Islet precursor cell (in vitro differentiated cells): ENCODE data around the gene DNTTIP2.
"Not testable (repeated sequence)": the region's sequence is repeated elsewhere in the genome, so short reads cannot be mapped to it uniquely, and the experiment has no call there.

Source experiments
- DNase-seq: peaks from one replicate; pipeline ENCODE4 v3.0.0-alpha.2; 2018

The DNTTIP2 gene

GRCh38 chr1:93874025-93874651, 4.9 kb downstream of the DNTTIP2 start:
- peak; percentile 51 for DNase-seq

DNA sequence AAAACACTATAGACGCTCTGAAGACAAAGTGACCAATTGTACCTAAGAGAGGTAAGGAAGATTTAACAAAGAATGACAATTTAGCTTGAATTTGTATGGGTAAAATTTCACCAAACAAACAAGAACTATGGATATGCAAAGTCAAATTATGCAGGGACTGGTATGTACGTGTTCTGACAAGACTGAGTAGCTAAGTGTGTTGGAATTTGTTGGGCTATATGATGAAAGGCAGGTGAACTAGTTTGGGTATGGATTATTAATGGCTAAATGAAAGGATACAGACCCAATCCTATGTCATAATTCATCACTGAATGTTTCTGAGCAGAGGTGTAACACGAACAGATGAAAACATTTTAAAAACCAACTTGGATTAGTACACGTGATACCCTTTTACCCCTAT, 7.6 kb downstream of the DNTTIP2 start:
- no peak for DNase-seq

- no peak for DNase-seq
Measured at GRCh38 chr1:93869653-93870052, 9.4 kb downstream of the DNTTIP2 start.

- not testable (repeated sequence) for DNase-seq
Measured at GRCh38 chr1:93868492-93868891, 10.5 kb downstream of the DNTTIP2 start.

GRCh38 chr1:93865253-93865652, 13.8 kb downstream of the DNTTIP2 start:
- DNase-seq = no peak

- DNase-seq = peak; percentile 50
Measured at GRCh38 chr1:93864175-93864574, 14.8 kb downstream of the DNTTIP2 start.

GRCh38 chr1:93857653-93858052, 21.4 kb downstream of the DNTTIP2 start:
- DNase-seq = not testable (repeated sequence)

GRCh38 chr1:93855983-93856382, 23.0 kb downstream of the DNTTIP2 start:
- DNase-seq = not testable (repeated sequence)

DNA sequence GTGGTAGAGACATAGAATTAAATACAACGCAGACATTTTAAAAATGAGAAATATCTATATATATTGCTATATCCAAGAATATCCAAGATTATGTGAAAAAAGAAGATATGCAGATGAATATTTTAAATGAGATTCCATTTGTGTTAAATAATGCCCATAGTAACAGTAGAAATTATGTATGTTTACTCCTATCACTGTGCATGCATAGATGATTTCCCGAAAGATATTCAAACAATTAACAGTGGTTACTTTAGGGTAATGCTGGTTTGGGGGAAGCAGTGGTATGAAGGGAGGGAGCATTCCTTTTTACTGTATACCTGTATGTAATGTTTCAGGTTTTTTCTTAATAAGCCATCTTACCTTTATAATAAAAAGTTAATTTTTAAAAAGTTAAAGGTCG, 25.1 kb downstream of the DNTTIP2 start:
- DNase-seq = no peak

DNA sequence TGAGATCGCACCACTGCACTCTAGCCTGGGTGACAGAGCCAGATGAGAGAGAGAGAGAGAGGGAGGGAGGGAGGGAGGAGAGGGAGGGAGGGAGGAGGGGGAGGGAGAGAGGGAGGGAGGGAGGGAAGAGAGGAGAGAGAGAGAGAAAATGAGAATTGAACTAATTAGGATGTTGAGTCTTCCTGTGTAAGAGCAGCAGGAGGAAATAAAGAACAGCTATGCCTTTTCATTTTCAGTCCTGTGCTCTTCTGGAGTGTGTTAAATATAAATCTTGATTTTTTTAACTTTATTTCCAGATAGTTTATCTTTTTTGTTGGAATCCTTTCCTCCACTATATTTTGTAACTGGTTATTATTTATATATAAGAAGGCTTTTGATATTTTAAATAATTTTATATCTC, 27.1 kb downstream of the DNTTIP2 start:
- DNase-seq = no peak

DNA sequence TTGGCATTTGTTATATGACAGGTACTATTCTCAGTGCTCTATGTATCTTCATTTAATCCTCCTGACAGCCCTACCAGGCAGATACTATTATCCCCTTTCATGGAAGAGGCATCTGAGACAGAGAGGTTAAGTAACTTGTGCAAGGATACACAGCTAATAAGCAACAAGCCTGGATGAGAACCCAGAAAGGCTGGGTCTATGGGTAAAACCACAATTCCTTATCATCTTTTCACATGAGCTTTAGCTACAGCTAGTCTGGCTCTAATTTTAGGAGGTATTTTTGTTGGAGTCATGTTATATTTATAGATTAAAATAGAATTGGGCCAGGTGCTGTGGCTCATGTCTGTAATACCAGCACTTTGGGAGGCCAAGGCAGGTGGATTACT, 27.7 kb downstream of the DNTTIP2 start:
- DNase-seq = no peak

- DNase-seq = peak; percentile 74
Measured at GRCh38 chr1:93850687-93851326, 28.2 kb downstream of the DNTTIP2 start.

GRCh38 chr1:93848350-93848883, 30.6 kb downstream of the DNTTIP2 start:
- no peak for DNase-seq

DNA sequence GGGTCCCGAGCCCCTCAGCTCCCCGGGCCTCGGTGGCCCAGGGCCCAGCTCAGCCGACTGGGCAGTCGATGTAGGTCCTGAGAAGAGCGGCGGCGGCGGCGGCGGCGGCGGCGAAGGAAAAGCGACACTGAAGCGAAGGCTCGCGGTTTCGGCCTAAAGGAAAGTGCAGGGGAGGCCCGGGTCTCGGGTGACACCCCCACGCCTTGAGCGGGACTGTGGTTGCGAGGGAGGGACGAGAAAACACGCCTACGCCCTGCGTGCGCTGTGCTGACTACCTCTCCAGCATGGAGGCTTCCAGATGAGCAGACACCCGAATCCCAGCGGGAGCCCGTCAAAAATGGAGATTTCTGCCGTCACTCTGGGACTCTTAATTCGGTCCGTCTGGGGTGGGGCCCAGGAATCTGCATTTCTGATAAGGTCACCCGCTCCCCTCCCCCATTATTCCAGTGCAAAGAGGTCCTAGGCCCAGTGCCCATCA, 31.2 kb downstream of the DNTTIP2 start:
- DNase-seq = peak; percentile 81

GRCh38 chr1:93846992-93847810, 31.8 kb downstream of the DNTTIP2 start:
- DNase-seq = peak; percentile 92

- peak; percentile 94 for DNase-seq
Measured at GRCh38 chr1:93846206-93846991, 32.6 kb downstream of the DNTTIP2 start.

- DNase-seq = peak; percentile 83
Measured at GRCh38 chr1:93845538-93846205, 33.3 kb downstream of the DNTTIP2 start.

DNA sequence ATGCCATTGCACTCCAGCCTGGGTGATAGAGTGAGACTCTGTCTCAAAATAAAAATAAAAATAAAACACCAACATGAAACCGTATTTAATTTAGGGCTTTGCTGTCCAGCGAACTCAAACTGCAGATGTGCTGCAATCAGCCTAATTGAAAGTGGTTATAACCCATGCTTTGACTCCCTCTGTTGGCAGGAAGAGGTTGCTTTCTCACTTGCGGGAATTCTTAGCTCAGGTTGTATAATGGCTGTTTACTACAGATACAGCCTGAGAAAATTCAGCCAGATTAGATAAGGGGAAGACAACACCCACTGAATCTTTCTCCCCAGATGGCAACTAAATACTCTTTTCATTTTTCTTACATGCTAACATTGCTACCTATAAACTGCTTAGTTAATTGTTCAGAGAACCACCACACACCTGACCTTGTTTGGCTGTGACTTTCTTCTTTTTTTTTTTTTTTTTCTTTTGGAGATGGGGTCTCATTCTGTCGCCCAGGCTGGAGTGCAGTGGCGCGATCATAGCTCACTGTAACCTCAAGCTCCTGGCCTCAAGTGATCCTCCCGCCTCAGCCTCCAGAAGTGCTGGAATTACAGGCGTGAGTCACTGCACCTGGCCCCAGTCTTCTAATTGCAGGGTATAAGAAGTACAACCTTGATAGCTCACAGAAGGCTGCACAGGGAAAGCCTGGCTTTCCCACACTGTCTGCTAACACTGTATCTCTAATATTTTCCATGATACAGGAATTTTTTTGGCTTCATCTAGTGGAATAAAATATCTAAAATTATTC, 34.6 kb downstream of the DNTTIP2 start:
- peak; percentile 68 for DNase-seq

GRCh38 chr1:93842750-93843500, 36.1 kb downstream of the DNTTIP2 start:
- no peak for DNase-seq

GRCh38 chr1:93841771-93842170, 37.2 kb downstream of the DNTTIP2 start:
- no peak for DNase-seq
